PC-9 (cell line): ENCODE measurements around the gene TMEM179B. TPM values are rescaled to one million over a fixed set of nuclear protein-coding genes. Genes with fewer than 3 reads are reported as not detected.
"Not testable (repeated sequence)": the region's sequence is repeated elsewhere in the genome, so short reads cannot be mapped to it uniquely, and the experiment has no call there.

Experiments
- Bru-seq: library from RNA; stranded (reverse); fragments of 400-500 nt; gene quantifications from one replicate; lab custom pipeline; 2021; lab: Mats Ljungman, UMichigan
- BruChase-seq, 2 experiments: library from RNA; stranded (reverse); fragments of 400-500 nt; gene quantifications; one replicate each; lab custom pipeline; 2021; lab: Mats Ljungman, UMichigan
- BruUV-seq: library from RNA; stranded (reverse); fragments of 400-500 nt; replicated peaks from 2 replicates; lab custom pipeline; 2021; lab: Mats Ljungman, UMichigan
- CTCF ChIA-PET: fragments of 300-600 bp; sonication (Branson Sonifier 250); formaldehyde crosslinking; loops from one replicate; lab custom pipeline; 2022; ENCODE audit warnings: antibody characterized with exemption; lab: Charles Lee
- POLR2A ChIA-PET: fragments of 300-600 bp; sonication (Branson Sonifier 250); formaldehyde crosslinking; loops from one replicate; lab custom pipeline; 2022; ENCODE audit warnings: antibody characterized with exemption; ENCODE audit not compliant: unreplicated experiment; lab: Charles Lee
- DNase-seq, 2 experiments: peaks; one replicate each; pipeline versions ENCODE4 v3.0.0 to v3.0.0-alpha.2; 2015 to 2022; ENCODE audit warnings: mixed read lengths in 1 of 2
- H2AFZ ChIP-seq: fragments of 200-600 bp; sonication (generic); 2 replicates; pipeline ENCODE4 v1.8.1; 2017; ENCODE audit warnings: antibody characterized with exemption
- H3F3A ChIP-seq: fragments of 200-600 bp; sonication (generic); 2 replicates; pipeline ENCODE4 v1.8.1; 2017; ENCODE audit warnings: antibody characterized with exemption, mild to moderate bottlenecking, low read depth; ENCODE audit not compliant: insufficient read depth
- H3K27ac ChIP-seq: fragments of 200-600 bp; sonication (generic); 2 replicates; pipeline ENCODE4 v1.6.1; 2016; ENCODE audit warnings: mixed run types
- H3K27me3 ChIP-seq: fragments of 200-600 bp; sonication (generic); 2 replicates; pipeline ENCODE4 v1.6.1; 2016; ENCODE audit warnings: low read depth, mixed run types; ENCODE audit not compliant: insufficient read depth
- H3K36me3 ChIP-seq: fragments of 200-600 bp; sonication (generic); 2 replicates; pipeline ENCODE4 v1.6.1; 2016; ENCODE audit warnings: low read depth, mixed run types
- H3K4me1 ChIP-seq: fragments of 200-600 bp; sonication (generic); replicated peaks from 2 replicates; pipeline ENCODE4 v1.6.1; 2016; ENCODE audit warnings: mixed run types; ENCODE audit not compliant: insufficient read depth
- H3K4me2 ChIP-seq: fragments of 200-600 bp; sonication (generic); 2 replicates; pipeline ENCODE4 v1.6.1; 2017; ENCODE audit warnings: mixed run types
- H3K4me3 ChIP-seq: fragments of 200-600 bp; sonication (generic); 2 replicates; pipeline ENCODE4 v1.6.1; 2016; ENCODE audit warnings: mixed run types
- H3K79me2 ChIP-seq: fragments of 200-600 bp; sonication (generic); 2 replicates; pipeline ENCODE4 v1.6.1; 2017; ENCODE audit warnings: low read depth, mixed run types
- H3K9me2 ChIP-seq: fragments of 200-600 bp; sonication (generic); 2 replicates; pipeline ENCODE4 v1.8.1; 2017; ENCODE audit warnings: mild to moderate bottlenecking; ENCODE audit not compliant: insufficient read depth
- H3K9me3 ChIP-seq: fragments of 200-600 bp; sonication (generic); 2 replicates; pipeline ENCODE4 v1.8.1; 2016; ENCODE audit warnings: low read depth; ENCODE audit not compliant: insufficient read depth
- H4K20me1 ChIP-seq: fragments of 200-600 bp; sonication (generic); 2 replicates; pipeline ENCODE4 v1.8.1; 2017; ENCODE audit not compliant: insufficient read depth
- EZH2 ChIP-seq: fragments of 200-600 bp; sonication (generic); IDR thresholded peaks from 2 replicates; pipeline ENCODE4 v1.8.0; 2017; ENCODE audit warnings: antibody characterized with exemption, low read depth
- intact Hi-C: fragments of 100-400 bp; cut with micrococcal nuclease; formaldehyde crosslinking; loops from one replicate; pipeline ENCODE4 v1.10.0; 2022; ENCODE audit not compliant: unreplicated experiment
- long read RNA-seq: library from polyadenylated mRNA; stranded (forward); transcript quantifications from one replicate; pipeline ENCODE4 v2.0.0, GENCODE V29; 2022
- total RNA-seq: library from RNA; stranded (reverse); gene quantifications from 2 replicates; pipeline ENCODE4 v1.2.3, GENCODE V29; 2021
- TF ChIP-seq, protein P1 (sequence below): fragments of 200-600 bp; sonication (generic); conservative IDR thresholded peaks from 2 replicates; pipeline ENCODE4 v1.6.1; 2017; ENCODE audit warnings: mixed run types, antibody characterized with exemption, mild to moderate bottlenecking, moderate library complexity

Gene TMEM179B, protein sequence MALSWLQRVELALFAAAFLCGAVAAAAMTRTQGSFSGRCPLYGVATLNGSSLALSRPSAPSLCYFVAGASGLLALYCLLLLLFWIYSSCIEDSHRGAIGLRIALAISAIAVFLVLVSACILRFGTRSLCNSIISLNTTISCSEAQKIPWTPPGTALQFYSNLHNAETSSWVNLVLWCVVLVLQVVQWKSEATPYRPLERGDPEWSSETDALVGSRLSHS
- total RNA-seq (45.5 and 48.3 TPM in 2 replicates), Bru-seq, nascent RNA (percentile 78 among the genes with signal in this experiment), BruChase-seq, experiment 1, labeled RNA remaining after a 2-hour chase (percentile 76 among the genes with signal in this experiment), BruChase-seq, experiment 2, labeled RNA remaining after a 6-hour chase (percentile 80 among the genes with signal in this experiment)
- long read RNA-seq, transcript TMEM179B-201 (5 exons, 1,023 nt), result major isoform, 82 of 99 reads
- long read RNA-seq, partial matches to known transcripts, result 7 of 99 reads
- long read RNA-seq, other reads (novel, unspliced or antisense), result 7 of 99 reads

DNA sequence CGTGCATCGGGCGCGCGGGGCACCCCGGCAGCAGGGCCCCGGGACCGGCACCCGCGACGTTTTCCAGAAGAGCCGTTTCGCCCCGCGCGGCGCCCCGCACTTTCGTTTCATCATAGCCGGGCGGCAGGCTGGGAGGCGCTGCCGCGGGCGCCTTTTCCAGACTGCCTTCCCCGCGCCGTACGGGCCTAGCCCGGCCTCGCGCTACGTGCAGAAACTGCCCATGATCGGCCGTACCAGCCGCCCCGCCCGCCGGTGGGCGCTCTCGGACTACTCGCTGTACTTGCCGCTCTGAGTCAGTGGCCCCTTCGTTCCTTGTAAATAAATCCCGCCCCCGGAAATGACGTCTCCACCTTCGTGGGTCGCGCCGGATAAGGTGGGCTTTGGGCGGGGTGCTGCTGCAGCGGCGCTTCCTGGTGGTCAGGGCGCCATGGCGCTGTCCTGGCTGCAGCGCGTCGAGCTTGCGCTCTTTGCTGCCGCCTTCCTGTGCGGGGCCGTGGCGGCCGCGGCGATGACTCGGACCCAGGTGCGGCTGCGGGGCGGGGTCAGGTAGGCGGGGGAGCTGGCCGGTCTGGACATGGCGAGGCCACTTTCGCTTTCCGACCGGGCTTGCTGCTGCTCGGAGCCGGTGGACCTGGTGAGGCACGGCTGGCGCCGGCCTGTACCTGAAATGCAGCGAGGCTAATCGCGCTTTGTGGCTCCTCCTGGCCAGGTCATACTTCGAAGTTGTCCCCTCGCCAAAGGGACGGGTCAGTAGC, at the start of gene TMEM179B:
Gene TMEM179B, plus strand, starts transcription at position 398 of the 755 bp plus-strand sequence. Its CDS starts 30 bp downstream, at position 428.
- no peaks in the 10 kb centered on the region for H3K9me3 ChIP-seq
- POLR2A ChIA-PET, result interaction anchor here (0.6 to 2.1 kb wide), 7 partner anchors 16 to 150 kb away, joined by 3 to 12 read pairs (median 5); partner anchors contain the start of genes C11orf98, CSKMT and TAF6L
- peak within 1 kb of the TSS; percentile 76 for H2AFZ ChIP-seq
- H3K36me3 ChIP-seq, result peaks cover 19% of the 10 kb centered on the region
- H3K4me1 ChIP-seq, result peaks cover 32% of the 10 kb centered on the region
- intact Hi-C loops, result loop anchor here (1.0 to 5.0 kb wide), 8 partner anchors 18 to 395 kb away; partner anchors contain the start of genes HNRNPUL2, NXF1, SLC3A2 and TTC9C
- H3K79me2 ChIP-seq, result peaks cover 49% of the 10 kb centered on the region
- CTCF ChIA-PET, result interaction anchor here (0.6 to 1.8 kb wide), 13 partner anchors 10 to 915 kb away, joined by 3 to 18 read pairs (median 4); partner anchors contain the start of genes POLR2G, TAF6L and ZBTB3
- BruUV-seq, result no TSS peak
- peaks cover 13% of the 10 kb centered on the region; the same call in 1 of the 2 replicates for H4K20me1 ChIP-seq
- peaks cover 69% of the 10 kb centered on the region for H3F3A ChIP-seq
- H3K27me3 ChIP-seq, result no peaks in the 10 kb centered on the region
- peak within 1 kb of the TSS; percentile 60 for H3K4me3 ChIP-seq
- no peaks in the 10 kb centered on the region for H3K9me2 ChIP-seq
- H3K4me2 ChIP-seq, result peak within 1 kb of the TSS; percentile 80
- peak; percentile 98 for DNase-seq
- no peak for TF ChIP-seq EZH2
- TF ChIP-seq, protein P1, sequence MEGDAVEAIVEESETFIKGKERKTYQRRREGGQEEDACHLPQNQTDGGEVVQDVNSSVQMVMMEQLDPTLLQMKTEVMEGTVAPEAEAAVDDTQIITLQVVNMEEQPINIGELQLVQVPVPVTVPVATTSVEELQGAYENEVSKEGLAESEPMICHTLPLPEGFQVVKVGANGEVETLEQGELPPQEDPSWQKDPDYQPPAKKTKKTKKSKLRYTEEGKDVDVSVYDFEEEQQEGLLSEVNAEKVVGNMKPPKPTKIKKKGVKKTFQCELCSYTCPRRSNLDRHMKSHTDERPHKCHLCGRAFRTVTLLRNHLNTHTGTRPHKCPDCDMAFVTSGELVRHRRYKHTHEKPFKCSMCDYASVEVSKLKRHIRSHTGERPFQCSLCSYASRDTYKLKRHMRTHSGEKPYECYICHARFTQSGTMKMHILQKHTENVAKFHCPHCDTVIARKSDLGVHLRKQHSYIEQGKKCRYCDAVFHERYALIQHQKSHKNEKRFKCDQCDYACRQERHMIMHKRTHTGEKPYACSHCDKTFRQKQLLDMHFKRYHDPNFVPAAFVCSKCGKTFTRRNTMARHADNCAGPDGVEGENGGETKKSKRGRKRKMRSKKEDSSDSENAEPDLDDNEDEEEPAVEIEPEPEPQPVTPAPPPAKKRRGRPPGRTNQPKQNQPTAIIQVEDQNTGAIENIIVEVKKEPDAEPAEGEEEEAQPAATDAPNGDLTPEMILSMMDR, result peak; percentile 29
- H3K27ac ChIP-seq, result peak within 1 kb of the TSS; percentile 74

DNA sequence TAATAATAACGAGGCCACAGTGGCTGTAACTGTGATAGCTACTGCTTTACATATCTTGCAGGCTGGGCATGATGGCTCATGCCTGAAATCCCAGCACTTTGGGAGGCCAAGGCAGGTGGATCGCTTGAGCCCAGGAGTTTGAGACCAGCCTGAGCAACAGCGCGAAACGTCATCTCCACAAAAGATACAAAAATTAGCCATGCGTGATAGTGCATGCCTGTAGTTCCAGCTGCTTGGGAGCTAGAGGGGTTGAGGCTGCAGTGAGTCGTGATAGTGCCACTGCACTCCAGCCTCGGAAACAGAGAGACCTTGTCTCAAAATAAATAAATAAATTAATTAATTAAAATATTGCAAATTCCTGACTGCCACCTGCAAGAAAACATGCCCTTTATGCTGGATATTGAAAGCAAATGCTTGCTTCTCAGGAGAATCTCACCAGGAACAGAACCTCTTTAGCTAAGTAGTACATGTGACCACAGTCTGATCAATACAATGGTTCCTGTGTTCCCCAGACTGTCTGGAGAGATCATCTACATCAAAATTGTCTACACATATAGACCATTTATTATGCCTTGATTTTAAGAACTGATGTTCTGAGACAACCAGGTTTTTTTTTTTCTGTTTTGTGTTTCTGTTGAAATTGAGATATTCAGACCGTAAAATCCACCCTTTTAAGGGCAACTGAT, 39.6 kb upstream of the TMEM179B start:
- H3K9me2 ChIP-seq, result no peaks in the 10 kb centered on the region
- no TSS peak for BruUV-seq
- intact Hi-C loops, result no loop called here

DNA sequence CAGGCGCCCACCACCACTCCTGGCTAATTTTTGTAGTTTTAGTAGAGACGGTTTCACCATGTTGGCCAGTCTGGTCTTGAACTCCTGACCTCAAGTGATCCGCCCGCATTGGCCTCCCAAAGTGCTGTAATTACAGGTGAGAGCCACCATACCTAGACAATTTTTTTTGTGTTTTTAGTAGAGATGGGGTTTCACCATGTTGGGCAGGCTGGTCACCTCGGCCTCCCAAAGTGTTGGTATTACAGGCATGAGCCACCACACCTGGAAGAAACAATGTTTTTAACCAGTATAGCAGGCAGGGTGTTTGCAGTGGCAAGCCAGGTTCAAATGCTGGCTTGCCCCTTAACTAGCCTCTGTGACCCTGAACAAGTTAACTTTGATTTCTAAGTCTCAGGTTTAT, 37.3 kb upstream of the TMEM179B start:
- peaks cover 17% of the 10 kb centered on the region for H3K4me1 ChIP-seq
- H3F3A ChIP-seq, result peaks cover 37% of the 10 kb centered on the region
- H3K27ac ChIP-seq, intact Hi-C loops, H3K4me2 ChIP-seq, H2AFZ ChIP-seq, H3K9me2 ChIP-seq, H3K9me3 ChIP-seq, DNase-seq, H4K20me1 ChIP-seq, H3K4me3 ChIP-seq, BruUV-seq, H3K36me3 ChIP-seq, H3K27me3 ChIP-seq: not testable (repeated sequence)
- ChIA-PET POLR2A (interaction anchor here (1.1 kb wide), 1 partner anchor 91 kb away, joined by 5 read pairs; no protein-coding TSS in a partner anchor), CTCF (interaction anchor here (0.7 kb wide), 1 partner anchor 176 kb away, joined by 4 read pairs; the partner anchor contains the start of gene EEF1G)
- peaks cover 17% of the 10 kb centered on the region for H3K79me2 ChIP-seq

More for the DNA sequence above, 39.6 kb upstream of the TMEM179B start:
- H2AFZ ChIP-seq, result no peak overlapping the region
- H3K27ac ChIP-seq, result peak overlapping the region; percentile 38
- no peaks in the 10 kb centered on the region for H4K20me1 ChIP-seq
- ChIA-PET POLR2A (interaction anchor here (0.6 to 0.7 kb wide), 3 partner anchors 13 to 933 kb away, joined by 4 to 13 read pairs (median 7); partner anchors contain the start of gene INTS5), CTCF (no interaction called here)
- H3K4me1 ChIP-seq, result peaks cover 3% of the 10 kb centered on the region; the same call in 1 of the 2 replicates
- H3K4me2 ChIP-seq, result no peak overlapping the region
- peaks cover 29% of the 10 kb centered on the region for H3F3A ChIP-seq
- no peaks in the 10 kb centered on the region for H3K27me3 ChIP-seq
- H3K4me3 ChIP-seq, result no peak overlapping the region
- no peak for DNase-seq
- no peaks in the 10 kb centered on the region for H3K9me3 ChIP-seq
- H3K79me2 ChIP-seq, result peaks cover 8% of the 10 kb centered on the region; the same call in 1 of the 2 replicates
- TF ChIP-seq EZH2, result no peak
- TF ChIP-seq, protein P1, result no peak
- H3K36me3 ChIP-seq, result no peaks in the 10 kb centered on the region
